Measurements from ENCODE around the gene IMMP1L. TPM values are rescaled to one million over a fixed set of nuclear protein-coding genes. Genes with fewer than 3 reads are reported as not detected.
A peak's percentile ranks its signal among the peaks of the same experiment; 100 is the strongest.

Gene IMMP1L
- total and polyA plus RNA-seq, 2 of the 8 experiments (the other 6 are each of a cell fraction or from before 2014, with no cell fraction given), result 27.4 to 47.7 TPM

- Histone ChIP-seq H3K27ac (ENCODE audit: low read depth, low read length) (no peak overlapping the region), H3K79me1 (ENCODE audit: low read depth, low read length) (no peaks in the 10 kb centered on the region; the same call in 1 of the 2 replicates), H3K79me2 (ENCODE audit: control insufficient read depth in 1 of 2, insufficient read depth in 2 of 2, low read length in 2 of 2) (peaks cover 0 to 52% of the 10 kb centered on the region in 2 experiments; a peak in 2 of 4 replicates), H2BK15ac (ENCODE audit: low read length) (no peak overlapping the region), H3K4me3 (ENCODE audit: extremely low read depth in 1 of 4, insufficient read depth in 2 of 4, low read depth in 3 of 4, low read length in 4 of 4) (no peak overlapping the region), H2BK20ac (ENCODE audit: low read length) (no peak overlapping the region), H3K18ac (ENCODE audit: extremely low read depth, low read length) (no peak overlapping the region), H3K4me2 (ENCODE audit: insufficient read depth in 1 of 2, low read depth in 2 of 2, low read length in 2 of 2) (no peak overlapping the region), H4K5ac (ENCODE audit: insufficient read length, low read depth, low read length) (peak overlapping the region; percentile 13), H3K56ac (replicated peaks; ENCODE audit: insufficient read length, low read depth, low read length) (no peak overlapping the region), H4K8ac (ENCODE audit: extremely low read depth, insufficient read depth, low read length) (no peak overlapping the region), H2BK12ac (ENCODE audit: low read depth, low read length) (no peak overlapping the region), H4K91ac (replicated peaks; ENCODE audit: insufficient read length, low read length) (no peak overlapping the region), H3K23ac (ENCODE audit: insufficient read length) (no peak overlapping the region), H3K4me1 (replicated peaks in 1 of 4; ENCODE audit: control insufficient read depth in 3 of 4, insufficient read depth in 4 of 4, low read length in 3 of 4) (peaks cover 0 to 4% (median 0%) of the 10 kb centered on the region in 4 experiments; a peak in 2 of 7 replicates), H2AK5ac (ENCODE audit: low read depth, low read length) (no peak overlapping the region), H2AFZ (ENCODE audit: low read length) (no peak overlapping the region), H3K27me3 (replicated peaks in 1 of 4; ENCODE audit: control insufficient read depth in 3 of 4, extremely low read depth in 1 of 4, insufficient read depth in 3 of 4, low read length in 3 of 4) (no peaks in the 10 kb centered on the region), H3K23me2 (ENCODE audit: low read depth, low read length) (no peaks in the 10 kb centered on the region), H3K14ac (ENCODE audit: insufficient read length) (no peak overlapping the region), H2BK120ac (replicated peaks; ENCODE audit: low read depth, low read length) (no peak overlapping the region), H3K36me3 (ENCODE audit: control insufficient read depth in 2 of 4, insufficient read depth in 4 of 4, low read length in 3 of 4) (no peaks in the 10 kb centered on the region), H3K9me3 (ENCODE audit: insufficient read depth in 2 of 2, low read depth in 1 of 2, low read length in 1 of 2) (no peaks in the 10 kb centered on the region), H2BK5ac (ENCODE audit: low read depth, low read length) (no peak overlapping the region), H3K9ac (replicated peaks in 1 of 4; ENCODE audit: extremely low read depth in 1 of 4, low read depth in 3 of 4, low read length in 3 of 4) (no peak overlapping the region), H4K20me1 (replicated peaks in 1 of 2; ENCODE audit: control insufficient read depth in 1 of 2, insufficient read depth in 2 of 2, low read length in 2 of 2) (no peaks in the 10 kb centered on the region), H3K4ac (replicated peaks; ENCODE audit: insufficient read length, low read depth, low read length) (no peak overlapping the region)
- DNase-seq (ENCODE audit: low read depth in 1 of 2, low spot score in 2 of 2) (no peak), FAIRE-seq (no peak)
- 79% methylated on average over 4 of the region's 4 CpGs; no CpG with 5 or more reads in 1 of the 2 experiments for WGBS, 2 experiments (ENCODE audit: extremely low coverage in 1 of 2, insufficient coverage in 1 of 2, insufficient read length in 1 of 2, insufficient replicate concordance in 2 of 2, low coverage in 1 of 2, low lambda C conversion rate in 2 of 2, missing lambda C conversion rate in 1 of 2)
- ChIA-PET POLR2A (ENCODE audit: partially characterized antibody) (no interaction called here), CTCF (ENCODE audit: partially characterized antibody) (interaction anchor here (1.6 to 1.7 kb wide), 2 partner anchors 9 to 386 kb away, joined by 3 to 5 read pairs; no protein-coding TSS in a partner anchor)
- TF ChIP-seq JUN (IDR thresholded peaks at IDR 0.05; ENCODE audit: low read depth, low read length) (no peak), BACH1 (IDR thresholded peaks at IDR 0.05; ENCODE audit: low read length) (no peak), ASH2L (IDR thresholded peaks at IDR 0.05; ENCODE audit: low read length) (no peak), USF2 (IDR thresholded peaks at IDR 0.05; ENCODE audit: low read length) (no peak), RAD21 (IDR thresholded peaks at IDR 0.05 in 1 of 2, conservative IDR thresholded peaks at IDR 0.05 in 1 of 2; ENCODE audit: low read depth in 2 of 2, low read length in 2 of 2) (no peak), CEBPB (IDR thresholded peaks at IDR 0.05; ENCODE audit: low read depth, low read length) (peak; percentile 81), TAF7 (optimal IDR thresholded peaks at IDR 0.05; ENCODE audit: borderline replicate concordance, low read depth, low read length) (no peak)
Observed at GRCh38 chr11:31484497-31484896, 24.9 kb downstream of the IMMP1L start.

Measured in H1 (cell line).